ENCODE data around the gene TBC1D32.
"Not testable (repeated sequence)": the region's sequence is repeated elsewhere in the genome, so short reads cannot be mapped to it uniquely, and the experiment has no call there.

TBC1D32 gene

GRCh38 chr6:121330516-121330915, 3.8 kb downstream of the TBC1D32 start:
- DNase-seq: no peak

- no peak for DNase-seq
These were observed 13.0 kb downstream of the TBC1D32 start for GRCh38 chr6:121321282-121321681.

- DNase-seq: no peak
These were observed 14.7 kb downstream of the TBC1D32 start for GRCh38 chr6:121319603-121320002.

GRCh38 chr6:121319112-121319553, 15.1 kb downstream of the TBC1D32 start:
- DNase-seq: no peak

- no peak for DNase-seq
These were observed 19.7 kb downstream of the TBC1D32 start for GRCh38 chr6:121314381-121315112.

- DNase-seq: not testable (repeated sequence)
These were observed 22.5 kb downstream of the TBC1D32 start for GRCh38 chr6:121311814-121312213.

- DNase-seq: no peak
These were observed 23.8 kb downstream of the TBC1D32 start for GRCh38 chr6:121310495-121310894.

- peak; percentile 12 for DNase-seq
These were observed 24.4 kb downstream of the TBC1D32 start for GRCh38 chr6:121309768-121310469.

GRCh38 chr6:121305957-121306607, 28.2 kb downstream of the TBC1D32 start:
- DNase-seq: no peak

- DNase-seq: no peak
These were observed 31.4 kb downstream of the TBC1D32 start for GRCh38 chr6:121302882-121303281.

GRCh38 chr6:121301156-121301555, 33.1 kb downstream of the TBC1D32 start:
- DNase-seq: not testable (repeated sequence)

GRCh38 chr6:121297694-121298093, 36.6 kb downstream of the TBC1D32 start:
- no peak for DNase-seq

- DNase-seq: no peak
These were observed 49.2 kb downstream of the TBC1D32 start for GRCh38 chr6:121285041-121285440.

- no peak for DNase-seq
These were observed 59.5 kb downstream of the TBC1D32 start for GRCh38 chr6:121274666-121275295.

GRCh38 chr6:121263742-121264141, 70.5 kb downstream of the TBC1D32 start:
- DNase-seq: no peak

GRCh38 chr6:121260651-121261102, 73.6 kb downstream of the TBC1D32 start:
- no peak for DNase-seq

GRCh38 chr6:121247386-121247785, 86.9 kb downstream of the TBC1D32 start:
- no peak for DNase-seq

GRCh38 chr6:121242386-121242785, 91.9 kb downstream of the TBC1D32 start:
- no peak for DNase-seq

- no peak for DNase-seq
These were observed 96.4 kb downstream of the TBC1D32 start for GRCh38 chr6:121237859-121238258.

- DNase-seq: no peak
These were observed 97.3 kb downstream of the TBC1D32 start for GRCh38 chr6:121236984-121237383.

GRCh38 chr6:121235386-121235785, 98.9 kb downstream of the TBC1D32 start:
- no peak for DNase-seq

- DNase-seq: no peak
These were observed 110.3 kb downstream of the TBC1D32 start for GRCh38 chr6:121223930-121224329.

GRCh38 chr6:121223212-121223611, 111.1 kb downstream of the TBC1D32 start:
- no peak for DNase-seq
